Mesodermal cell (in vitro differentiated cells): ENCODE data around the gene MYBPC1.

Experiments used
- H3K27ac ChIP-seq: 2 replicates; pipeline ENCODE4 v1.7.0; 2013; ENCODE audit warnings: mild to moderate bottlenecking, low read depth, low read length, moderate library complexity; ENCODE audit not compliant: severe bottlenecking
- H3K36me3 ChIP-seq: 2 replicates; pipeline ENCODE4 v1.7.1; 2013; ENCODE audit warnings: mild to moderate bottlenecking, low read length, moderate library complexity; ENCODE audit not compliant: control insufficient read depth, insufficient read depth
- H3K4me1 ChIP-seq: one replicate; pipeline ENCODE4 v1.7.1; 2013; ENCODE audit warnings: mild to moderate bottlenecking, low read length; ENCODE audit not compliant: insufficient read depth, control insufficient read depth, poor library complexity, severe bottlenecking
- H3K4me3 ChIP-seq: 2 replicates; pipeline ENCODE4 v1.7.0; 2013; ENCODE audit warnings: low read length, control low read depth, mild to moderate bottlenecking; ENCODE audit not compliant: insufficient read depth, poor library complexity, severe bottlenecking; ENCODE audit errors: extremely low read depth
- H3K9me3 ChIP-seq: 2 replicates; pipeline ENCODE4 v1.7.1; 2013; ENCODE audit warnings: mild to moderate bottlenecking, low read length, moderate library complexity; ENCODE audit not compliant: control insufficient read depth
- WGBS, 2 experiments: methylation state at CpG; one replicate each; pipeline ENCODE4 v1.1.5; 2013; ENCODE audit warnings: missing lambda C conversion rate in 2 of 2; ENCODE audit not compliant: insufficient coverage in 2 of 2; 5-methylcytosine and 5-hydroxymethylcytosine counted together

Gene MYBPC1

GRCh38 chr12:101599771-101600484 is 5.2 kb downstream of the MYBPC1 start:
- Histone ChIP-seq H3K4me3 (no peak overlapping the region), H3K4me1 (no peaks in the 10 kb centered on the region)
- WGBS, 2 experiments, result 86 to 100% methylated on average over 1 of the region's 5 CpGs

GRCh38 chr12:101604132-101604531 is 9.4 kb downstream of the MYBPC1 start:
- Histone ChIP-seq H3K4me1 (no peaks in the 10 kb centered on the region), H3K27ac (no peak overlapping the region), H3K9me3 (no peaks in the 10 kb centered on the region), H3K4me3 (no peak overlapping the region), H3K36me3 (no peaks in the 10 kb centered on the region)
- WGBS, 2 experiments, result no CpG with 5 or more reads among the region's 1 CpG

More at GRCh38 chr12:101599771-101600484, 5.2 kb downstream of the MYBPC1 start:
- Histone ChIP-seq H3K36me3 (no peaks in the 10 kb centered on the region), H3K9me3 (no peaks in the 10 kb centered on the region), H3K27ac (no peak overlapping the region)

DNA sequence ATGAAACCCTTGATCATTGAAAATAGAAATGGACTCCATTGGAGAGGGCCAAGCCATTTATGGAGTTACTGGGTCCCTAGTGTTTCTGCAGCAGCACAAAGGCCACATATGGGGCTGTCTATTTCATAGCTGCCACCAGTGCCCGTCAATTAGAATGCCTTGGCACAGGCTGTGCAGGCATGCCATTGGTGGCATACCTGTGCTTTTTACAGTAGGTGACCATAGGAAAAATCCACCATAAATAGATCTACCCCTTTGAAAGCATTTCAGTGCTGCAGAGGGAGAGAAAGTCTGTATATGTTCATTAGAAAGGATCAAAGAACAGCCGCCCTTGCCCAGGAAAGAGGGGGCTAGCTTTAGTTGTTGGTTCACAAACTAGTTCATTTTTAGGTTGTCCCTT is 13.1 kb downstream of the MYBPC1 start:
- no peak overlapping the region for H3K4me3 ChIP-seq
- H3K4me1 ChIP-seq, result no peaks in the 10 kb centered on the region
- 78% methylated on average over 2 of the region's 2 CpGs; no CpG with 5 or more reads in 1 of the 2 experiments for WGBS, 2 experiments
- no peaks in the 10 kb centered on the region for H3K9me3 ChIP-seq
- H3K36me3 ChIP-seq, result no peaks in the 10 kb centered on the region
- H3K27ac ChIP-seq, result no peak overlapping the region

DNA sequence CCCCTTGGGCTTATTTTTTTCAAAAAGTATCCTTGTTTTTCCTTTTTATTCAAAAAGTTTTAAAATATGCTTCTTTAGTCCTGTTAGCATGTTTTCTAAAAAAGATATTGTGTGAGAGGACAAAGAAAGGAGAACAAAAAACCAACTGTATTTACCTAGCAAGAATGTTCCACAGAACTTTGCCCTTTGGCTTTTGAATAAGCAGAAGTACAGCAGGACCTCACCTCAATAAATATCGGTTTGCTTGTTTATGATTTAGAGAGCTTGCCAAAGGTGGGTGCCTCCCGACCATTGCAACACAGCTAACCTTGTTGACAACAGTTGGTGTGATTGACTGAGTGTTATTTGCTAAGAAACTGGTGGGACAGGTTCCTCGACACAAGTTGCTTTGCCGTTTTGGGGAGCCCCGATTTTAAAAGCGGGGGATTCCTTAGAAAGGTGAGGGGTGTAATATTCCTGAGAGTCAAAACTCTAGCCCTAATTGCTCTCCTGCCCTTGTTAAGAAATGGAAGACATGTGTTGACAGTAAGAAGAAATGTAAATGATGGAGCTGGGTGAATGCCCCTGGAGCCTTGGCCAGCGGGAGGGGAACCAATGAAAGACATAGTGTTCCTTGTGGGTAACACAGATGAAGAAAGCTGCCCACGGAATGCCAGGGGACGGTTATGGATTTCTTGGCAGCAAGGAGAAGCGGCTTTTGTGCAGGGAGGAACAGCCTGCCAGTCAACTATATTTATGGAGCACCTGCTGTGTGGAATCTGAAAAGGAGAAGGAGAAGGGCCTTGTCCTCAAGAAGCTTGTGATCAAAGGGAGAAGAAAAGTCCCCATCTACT is 13.7 kb downstream of the MYBPC1 start:
- H3K4me3 ChIP-seq, result no peak overlapping the region
- H3K9me3 ChIP-seq, result no peaks in the 10 kb centered on the region
- H3K36me3 ChIP-seq, result no peaks in the 10 kb centered on the region
- H3K4me1 ChIP-seq, result no peaks in the 10 kb centered on the region
- WGBS, 2 experiments, result 86 to 94% methylated on average over 8 to 9 of the region's 10 CpGs
- no peak overlapping the region for H3K27ac ChIP-seq

DNA sequence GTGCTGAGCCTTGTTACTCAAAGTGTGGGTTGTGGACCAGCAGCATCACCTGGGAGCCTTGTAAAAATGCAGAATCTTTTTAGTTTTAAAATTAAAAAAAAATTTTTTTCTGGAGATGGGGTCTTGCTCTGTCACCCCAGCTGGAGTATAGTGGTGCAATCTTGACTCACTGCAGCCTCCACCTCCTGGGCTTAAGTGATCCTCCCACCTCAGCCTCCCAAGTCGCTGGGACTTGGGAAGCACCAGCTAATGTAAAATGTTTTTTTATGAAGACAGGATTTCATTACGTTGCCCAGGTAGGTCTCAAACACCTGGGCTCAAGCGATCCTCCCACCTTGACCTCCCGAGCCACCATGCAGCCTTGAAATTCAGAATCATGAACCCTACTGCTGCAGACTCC is 14.4 kb downstream of the MYBPC1 start:
- no peaks in the 10 kb centered on the region for H3K9me3 ChIP-seq
- H3K27ac ChIP-seq, result no peak overlapping the region
- no peak overlapping the region for H3K4me3 ChIP-seq
- H3K4me1 ChIP-seq, result no peaks in the 10 kb centered on the region
- 84 to 88% methylated on average over 3 of the region's 4 CpGs for WGBS, 2 experiments
- H3K36me3 ChIP-seq, result no peaks in the 10 kb centered on the region

- H3K36me3 ChIP-seq, result no peaks in the 10 kb centered on the region
- no peak overlapping the region for H3K27ac ChIP-seq
- no peaks in the 10 kb centered on the region for H3K9me3 ChIP-seq
- H3K4me1 ChIP-seq, result no peaks in the 10 kb centered on the region
- H3K4me3 ChIP-seq, result no peak overlapping the region
- WGBS, 2 experiments, result 79 to 89% methylated on average over 3 to 5 of the region's 7 CpGs
Observed at GRCh38 chr12:101612160-101612916, 17.6 kb downstream of the MYBPC1 start.

- H3K27ac ChIP-seq, result no peak overlapping the region
Observed at GRCh38 chr12:101616027-101616494, 21.3 kb downstream of the MYBPC1 start.

GRCh38 chr12:101619026-101619786 is 24.4 kb downstream of the MYBPC1 start:
- Histone ChIP-seq H3K9me3 (no peaks in the 10 kb centered on the region), H3K4me3 (no peak overlapping the region), H3K36me3 (no peaks in the 10 kb centered on the region), H3K4me1 (no peaks in the 10 kb centered on the region), H3K27ac (no peak overlapping the region)
- 96 to 100% methylated on average over 2 of the region's 2 CpGs for WGBS, 2 experiments

More at GRCh38 chr12:101616027-101616494, 21.3 kb downstream of the MYBPC1 start:
- WGBS, 2 experiments, result 93% methylated on average over 4 of the region's 4 CpGs
- H3K4me3 ChIP-seq, result no peak overlapping the region
- no peaks in the 10 kb centered on the region for H3K4me1 ChIP-seq
- H3K36me3 ChIP-seq, result no peaks in the 10 kb centered on the region
- no peaks in the 10 kb centered on the region for H3K9me3 ChIP-seq

- Histone ChIP-seq H3K4me3 (no peak overlapping the region), H3K36me3 (no peaks in the 10 kb centered on the region), H3K9me3 (no peaks in the 10 kb centered on the region), H3K4me1 (no peaks in the 10 kb centered on the region), H3K27ac (no peak overlapping the region)
- 79 to 93% methylated on average over 3 to 4 of the region's 6 CpGs for WGBS, 2 experiments
Observed at GRCh38 chr12:101619858-101620761, 25.3 kb downstream of the MYBPC1 start.
